Psoas muscle (tissue), 8 donors: ENCODE results near the gene POLD3. TPM values are rescaled to one million over a fixed set of nuclear protein-coding genes. Genes with fewer than 3 reads are reported as not detected.

Source experiments
- ATAC-seq, 4 donors: fragments of 200-7000 bp; cut with Tn5 transposase; one replicate each; pipeline ENCODE4 v1.9.1; 2020; ENCODE audit warnings: moderate library complexity in 3 of 4, mild to moderate bottlenecking in 2 of 4
- DNase-seq, 2 donors: peaks; one replicate each; pipeline ENCODE4 v3.0.0-alpha.2; 2020
- H3K27ac ChIP-seq: fragments of 200-600 bp; one replicate; pipeline ENCODE4 v1.8.0; 2022
- H3K27me3 ChIP-seq, 3 donors: fragments of 200-600 bp in 1 of 3; one replicate each; pipeline versions ENCODE4 v1.6.1 to v1.8.0; 2013 to 2022; ENCODE audit warnings: low read length in 2 of 3, mild to moderate bottlenecking in 2 of 3, moderate library complexity in 1 of 3; ENCODE audit not compliant: insufficient read depth in 3 of 3
- H3K36me3 ChIP-seq, 2 donors: fragments of 200-600 bp in 1 of 2; one replicate each; pipeline versions ENCODE4 v1.6.1 to v1.8.0; 2013 to 2022; ENCODE audit warnings: low read depth in 1 of 2, mild to moderate bottlenecking in 1 of 2, moderate library complexity in 1 of 2; ENCODE audit not compliant: insufficient read depth in 1 of 2
- H3K4me1 ChIP-seq: fragments of 200-600 bp; one replicate; pipeline ENCODE4 v1.8.0; 2022
- H3K4me3 ChIP-seq: fragments of 200-600 bp; one replicate; pipeline ENCODE4 v1.8.0; 2022; ENCODE audit warnings: mild to moderate bottlenecking
- H3K9me3 ChIP-seq: fragments of 200-600 bp; one replicate; pipeline ENCODE4 v1.8.0; 2022
- CTCF ChIP-seq: fragments of 200-600 bp; IDR thresholded peaks from one replicate; pipeline ENCODE4 v1.8.0; 2022; ENCODE audit warnings: antibody characterized with exemption
- WGBS, 3 donors: extraction: QIAGEN DNeasy Blood & Tissue Kit; methylation state at CpG; one replicate each; pipeline versions ENCODE4 v1.1.6 to v1.1.7; 2013; 5-methylcytosine and 5-hydroxymethylcytosine counted together
- intact Hi-C, 2 donors: fragments of 100-400 bp; cut with DNase I; formaldehyde crosslinking; loops; one replicate each; pipeline versions ENCODE4 v1.11.0 to v1.14.2; 2022
- polyA plus RNA-seq, 3 donors: library from polyadenylated mRNA; stranded (reverse); fragments of 200-250 nt; gene quantifications; one replicate each; pipeline ENCODE4 v1.2.3, GENCODE V29; 2013
- total RNA-seq, 4 donors: library from RNA; stranded (reverse); fragmentation: NEBNext Ultra II Directional in 2 of 4; extraction: Animal tissue kit (Norgen Biotek cat#: 25700) in 2 of 4; gene quantifications; one replicate each; pipeline versions ENCODE4 v1.2.1 to v1.2.4, GENCODE V29; 2021 to 2023
- donor health status: healthy with polysubstance abuse.
- donor health status: DM: no; HTN: no; CAD: no; lungs with moderate emphysema.
- donor health status: Bipolar disorder and iron deficiency.
- donor health status: healthy.
- donor health status: DM: yes; HTN: yes; CAD: no.
- donor health status: DM: no; HTN: no; CAD: no.
- donor health status: DM: no; HTN: no; CAD: no.
- donor health status: DM: yes; HTN: yes; CAD: no.

The POLD3 gene
- total and polyA plus RNA-seq, 7 donors: 7.0 to 10.2 (median 7.8) TPM

- Histone ChIP-seq H3K4me3 (no peak overlapping the region), H3K9me3 (no peaks in the 10 kb centered on the region), H3K27me3 (no peaks in the 10 kb centered on the region), H3K36me3 (peaks cover 0 to 50% of the 10 kb centered on the region in 2 donors), H3K27ac (no peak overlapping the region), H3K4me1 (no peaks in the 10 kb centered on the region)
- WGBS, 3 donors: 93 to 96% (median 94%) methylated on average over 1 of the region's 1 CpG
- intact Hi-C loops: no loop called here
- ATAC-seq: no peak
- TF ChIP-seq CTCF: no peak
- DNase-seq: no peak
Observed at GRCh38 chr11:74615311-74615710, 22.9 kb downstream of the POLD3 start.

DNA sequence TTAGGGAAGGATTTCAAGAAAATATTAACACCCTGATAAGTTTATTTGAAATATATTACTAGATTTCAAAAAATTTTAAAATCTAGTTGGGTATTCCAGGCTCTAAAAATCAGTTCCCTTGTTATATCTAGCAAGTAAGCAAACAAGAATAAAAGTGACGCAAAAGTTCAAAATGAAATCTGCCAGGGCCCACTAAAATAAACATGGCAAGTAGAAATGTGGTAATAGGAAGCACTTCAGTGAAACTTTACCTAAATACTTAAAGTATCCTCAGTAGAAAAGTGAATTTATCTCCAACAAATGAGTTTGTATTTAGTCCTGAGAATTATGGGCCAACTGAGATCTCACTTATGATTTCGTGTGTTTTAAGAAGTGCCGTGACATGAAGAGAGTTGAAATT, 23.6 kb downstream of the POLD3 start:
- Histone ChIP-seq H3K4me1 (no peaks in the 10 kb centered on the region), H3K4me3 (no peak overlapping the region), H3K36me3 (peaks cover 0 to 55% of the 10 kb centered on the region in 2 donors), H3K9me3 (no peaks in the 10 kb centered on the region), H3K27ac (no peak overlapping the region), H3K27me3 (no peaks in the 10 kb centered on the region)
- DNase-seq (no peak), ATAC-seq (no peak)
- intact Hi-C loops: no loop called here
- no peak for TF ChIP-seq CTCF
- 94 to 96% (median 95%) methylated on average over 3 of the region's 3 CpGs for WGBS, 3 donors

DNA sequence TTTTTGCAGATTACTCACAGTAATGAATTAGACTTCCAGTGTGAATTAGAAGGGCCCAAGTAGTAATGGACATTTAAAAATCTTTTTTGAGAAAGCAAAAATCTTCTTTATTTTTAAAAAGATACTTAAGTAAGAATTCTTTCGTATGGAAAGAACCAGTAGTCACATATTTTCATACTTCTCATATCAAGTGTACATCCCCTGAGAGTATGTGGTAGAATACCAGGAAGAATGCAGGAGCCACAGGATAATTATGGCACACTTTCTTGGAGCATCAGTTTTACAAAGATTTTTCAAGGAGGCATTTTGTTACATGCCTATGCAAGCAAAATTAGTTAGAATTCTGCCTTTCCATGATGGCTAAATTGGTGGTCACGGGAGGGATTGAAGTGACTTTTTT, 28.1 kb downstream of the POLD3 start:
- no peak for TF ChIP-seq CTCF
- DNase-seq (no peak), ATAC-seq (no peak)
- H3K36me3 ChIP-seq: peaks cover 0 to 41% of the 10 kb centered on the region in 2 donors
- no peak overlapping the region for H3K4me3 ChIP-seq
- no peaks in the 10 kb centered on the region for H3K27me3 ChIP-seq
- WGBS, 3 donors: 82 to 84% (median 83%) methylated on average over 2 of the region's 2 CpGs
- intact Hi-C loops: no loop called here
- no peaks in the 10 kb centered on the region for H3K4me1 ChIP-seq
- H3K27ac ChIP-seq: no peak overlapping the region
- no peaks in the 10 kb centered on the region for H3K9me3 ChIP-seq

- no peaks in the 10 kb centered on the region for H3K9me3 ChIP-seq
- H3K4me3 ChIP-seq: no peak overlapping the region
- H3K27ac ChIP-seq: no peak overlapping the region
- 90 to 97% (median 91%) methylated on average over 4 of the region's 4 CpGs for WGBS, 3 donors
- TF ChIP-seq CTCF: no peak
- H3K27me3 ChIP-seq: no peaks in the 10 kb centered on the region
- no peaks in the 10 kb centered on the region for H3K4me1 ChIP-seq
- intact Hi-C loops: no loop called here
- ATAC-seq: no peak
- peaks cover 0 to 17% of the 10 kb centered on the region in 2 donors for H3K36me3 ChIP-seq
- DNase-seq: no peak
Observed at GRCh38 chr11:74626130-74626529, 33.7 kb downstream of the POLD3 start.

- H3K27ac ChIP-seq: no peak overlapping the region
- no peaks in the 10 kb centered on the region for H3K9me3 ChIP-seq
- H3K36me3 ChIP-seq: peaks cover 0 to 17% of the 10 kb centered on the region in 2 donors
- 93 to 99% (median 98%) methylated on average over 5 of the region's 5 CpGs for WGBS, 3 donors
- no peak for ATAC-seq
- intact Hi-C loops: loop anchor here in 1 of 2 donors (1.0 kb wide), 1 partner anchor 96 kb away; no protein-coding TSS in a partner anchor
- H3K4me1 ChIP-seq: no peaks in the 10 kb centered on the region
- no peaks in the 10 kb centered on the region for H3K27me3 ChIP-seq
- H3K4me3 ChIP-seq: no peak overlapping the region
- TF ChIP-seq CTCF: no peak
- no peak for DNase-seq
Observed at GRCh38 chr11:74626604-74627003, 34.2 kb downstream of the POLD3 start.
